Esophagus muscularis mucosa (tissue), 4 donors: Measurements from ENCODE around the gene B9D1. TPM values are rescaled to one million over a fixed set of nuclear protein-coding genes. Genes with fewer than 3 reads are reported as not detected.

Experiments
- DNase-seq: peaks from one replicate; pipeline ENCODE4 v3.0.0-alpha.2; 2017; ENCODE audit errors: extremely low spot score
- H3K27ac ChIP-seq, 4 donors: fragments of 200-600 bp; sonication (generic); replicated peaks in 1 of 4; 1 replicate in 3 of 4; 2 replicates in 1 of 4; pipeline ENCODE4 v1.5.1; 2016 to 2019; ENCODE audit warnings: mild to moderate bottlenecking in 1 of 4
- H3K27me3 ChIP-seq, 4 donors: fragments of 200-600 bp; sonication (generic); one replicate each; pipeline versions ENCODE4 v1.5.1 to v1.6.0; 2016 to 2019
- H3K36me3 ChIP-seq, 4 donors: fragments of 200-600 bp; sonication (generic); one replicate each; pipeline ENCODE4 v1.5.1; 2016 to 2019
- H3K4me1 ChIP-seq, 4 donors: fragments of 200-600 bp; sonication (generic); one replicate each; pipeline ENCODE4 v1.5.1; 2016 to 2019
- H3K4me3 ChIP-seq, 4 donors: fragments of 200-600 bp; sonication (generic); 1 replicate in 2 of 4; 2 replicates in 2 of 4; pipeline ENCODE4 v1.5.1; 2016 to 2019; ENCODE audit warnings: mild to moderate bottlenecking in 4 of 4, moderate library complexity in 1 of 4
- H3K9me3 ChIP-seq, 4 donors: fragments of 200-600 bp; sonication (generic); 1 replicate in 3 of 4; 2 replicates in 1 of 4; pipeline ENCODE4 v1.5.1; 2016 to 2019
- EP300 ChIP-seq: sonication (generic); formaldehyde crosslinking; IDR thresholded peaks from one replicate; pipeline ENCODE4 v1.6.1; 2017; ENCODE audit warnings: antibody characterized with exemption
- POLR2A ChIP-seq: fragments of 450-650 bp; IDR thresholded peaks from one replicate; pipeline ENCODE4 v1.6.1; 2017; ENCODE audit warnings: antibody characterized with exemption, moderate library complexity, mild to moderate bottlenecking, low read depth
- POLR2AphosphoS5 ChIP-seq, 2 donors: sonication (generic); formaldehyde crosslinking; IDR thresholded peaks; one replicate each; pipeline ENCODE4 v1.6.1; 2017; ENCODE audit warnings: antibody characterized with exemption in 2 of 2
- WGBS: methylation state at CpG from one replicate; pipeline ENCODE4 v1.1.5; 2018; 5-methylcytosine and 5-hydroxymethylcytosine counted together
- intact Hi-C: fragments of 100-400 bp; cut with DNase I; formaldehyde crosslinking; loops from one replicate; pipeline ENCODE4 v1.15.1; 2023
- total RNA-seq, 4 donors: library from RNA; depleted of rRNA; stranded (reverse); fragments of >200 nt; gene quantifications; one replicate each; pipeline versions ENCODE4 v1.1.0 to v1.2.1, GENCODE V29; 2016
- TF ChIP-seq, protein P1 (sequence below), 3 experiments: fragments of 200-600 bp in 2 of 3; fragments of 450-650 bp in 1 of 3; sonication (generic) in 2 of 3; IDR thresholded peaks; one replicate each; pipeline ENCODE4 v1.5.1; 2017 to 2019; ENCODE audit warnings: antibody characterized with exemption in 3 of 3, mild to moderate bottlenecking in 2 of 3, moderate library complexity in 1 of 3

Gene B9D1
- total RNA-seq, 4 donors from 2014 or later, result 9.5 to 13.8 (median 9.9) TPM

DNA sequence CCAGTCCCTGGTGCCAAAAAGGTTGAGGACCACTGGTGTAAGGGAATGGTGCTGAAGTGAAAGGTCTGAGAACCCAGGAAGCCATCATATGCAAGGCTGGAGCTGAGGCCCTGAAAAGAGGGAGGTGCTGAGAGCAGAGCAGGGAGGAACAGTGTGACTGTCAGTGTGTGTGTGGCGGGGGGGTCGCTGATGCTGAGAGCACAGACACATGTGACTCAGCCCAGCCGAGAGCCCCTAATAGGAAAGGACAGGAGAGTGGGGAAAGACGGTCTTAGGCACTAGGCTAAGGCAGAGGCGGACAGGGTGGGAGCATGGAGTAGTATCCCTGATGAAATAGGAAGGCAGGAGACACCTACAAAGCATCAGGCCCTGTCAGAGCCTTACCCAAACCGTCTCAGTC, 1.2 kb downstream of the B9D1 start:
- peaks cover 0 to 19% (median 6%) of the 10 kb centered on the region in 4 donors for H3K36me3 ChIP-seq
- H3K9me3 ChIP-seq, result no peaks in the 10 kb centered on the region
- H3K27ac ChIP-seq, result peak overlapping the region in 1 of 4 donors; percentile 87
- intact Hi-C loops, result loop anchor here (10.0 kb wide), 2 partner anchors 143 to 403 kb away; no protein-coding TSS in a partner anchor
- 75% methylated on average over 6 of the region's 6 CpGs for WGBS
- no peaks in the 10 kb centered on the region for H3K27me3 ChIP-seq
- TF ChIP-seq POLR2A (no peak), POLR2AphosphoS5 (IDR thresholded peaks at IDR 0.05) (no peak)
- TF ChIP-seq, protein P1, sequence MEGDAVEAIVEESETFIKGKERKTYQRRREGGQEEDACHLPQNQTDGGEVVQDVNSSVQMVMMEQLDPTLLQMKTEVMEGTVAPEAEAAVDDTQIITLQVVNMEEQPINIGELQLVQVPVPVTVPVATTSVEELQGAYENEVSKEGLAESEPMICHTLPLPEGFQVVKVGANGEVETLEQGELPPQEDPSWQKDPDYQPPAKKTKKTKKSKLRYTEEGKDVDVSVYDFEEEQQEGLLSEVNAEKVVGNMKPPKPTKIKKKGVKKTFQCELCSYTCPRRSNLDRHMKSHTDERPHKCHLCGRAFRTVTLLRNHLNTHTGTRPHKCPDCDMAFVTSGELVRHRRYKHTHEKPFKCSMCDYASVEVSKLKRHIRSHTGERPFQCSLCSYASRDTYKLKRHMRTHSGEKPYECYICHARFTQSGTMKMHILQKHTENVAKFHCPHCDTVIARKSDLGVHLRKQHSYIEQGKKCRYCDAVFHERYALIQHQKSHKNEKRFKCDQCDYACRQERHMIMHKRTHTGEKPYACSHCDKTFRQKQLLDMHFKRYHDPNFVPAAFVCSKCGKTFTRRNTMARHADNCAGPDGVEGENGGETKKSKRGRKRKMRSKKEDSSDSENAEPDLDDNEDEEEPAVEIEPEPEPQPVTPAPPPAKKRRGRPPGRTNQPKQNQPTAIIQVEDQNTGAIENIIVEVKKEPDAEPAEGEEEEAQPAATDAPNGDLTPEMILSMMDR (IDR thresholded peaks at IDR 0.05), result no peak
- H3K4me1 ChIP-seq, result peaks cover 10 to 22% (median 19%) of the 10 kb centered on the region in 4 donors
- DNase-seq, result no peak
- H3K4me3 ChIP-seq, result no peak overlapping the region

DNA sequence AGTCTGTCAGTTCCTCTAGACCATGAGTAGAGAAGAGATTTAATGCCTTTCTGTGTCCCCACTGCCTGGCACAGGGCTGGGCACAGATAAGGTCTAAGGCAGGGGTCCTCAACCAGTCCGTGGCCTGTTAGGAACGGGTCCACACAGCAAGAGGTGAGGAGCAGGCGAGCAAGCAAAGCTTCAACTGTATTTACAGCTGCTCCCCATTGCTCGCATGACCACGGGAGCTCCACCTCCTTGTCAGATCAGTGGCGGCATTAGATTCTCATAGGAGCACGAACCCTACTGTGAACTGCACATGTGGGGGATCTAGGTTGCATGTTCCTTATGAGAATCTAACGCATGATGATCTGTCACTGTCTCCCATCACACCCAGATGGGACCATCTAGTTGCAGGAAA, 1.8 kb downstream of the B9D1 start:
- DNase-seq, result no peak
- Histone ChIP-seq H3K4me1 (peaks cover 10 to 22% (median 19%) of the 10 kb centered on the region in 4 donors), H3K9me3 (no peaks in the 10 kb centered on the region), H3K4me3 (no peak overlapping the region), H3K27me3 (no peaks in the 10 kb centered on the region), H3K27ac (no peak overlapping the region), H3K36me3 (peaks cover 0 to 22% (median 6%) of the 10 kb centered on the region in 4 donors)
- 93% methylated on average over 8 of the region's 8 CpGs for WGBS
- TF ChIP-seq POLR2A (no peak), EP300 (no peak), POLR2AphosphoS5 (IDR thresholded peaks at IDR 0.05) (no peak)
- TF ChIP-seq, protein P1 (IDR thresholded peaks at IDR 0.05), result no peak
- intact Hi-C loops, result loop anchor here (10.0 kb wide), 2 partner anchors 144 to 404 kb away; no protein-coding TSS in a partner anchor

DNA sequence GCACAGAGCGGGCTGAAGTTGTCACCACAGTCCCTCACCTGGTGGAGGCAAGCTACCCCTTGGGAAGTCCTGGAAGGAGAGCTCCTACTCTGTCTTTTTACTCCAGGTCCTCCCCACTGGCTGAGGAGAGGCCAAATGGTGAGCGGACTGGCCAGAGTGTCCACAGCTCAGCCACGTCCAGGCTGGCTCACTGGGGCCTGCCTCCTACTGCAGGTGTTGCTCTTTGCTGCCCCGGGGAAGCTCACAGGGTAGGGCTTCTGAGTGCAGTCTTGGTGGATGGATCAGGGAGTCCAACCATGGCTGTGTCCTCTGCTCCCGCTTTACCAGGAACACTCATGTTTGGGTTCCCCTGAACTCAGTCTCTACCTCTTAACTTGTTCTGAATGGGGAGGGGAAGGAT, 2.7 kb downstream of the B9D1 start:
- DNase-seq, result no peak
- Histone ChIP-seq H3K9me3 (no peaks in the 10 kb centered on the region), H3K4me1 (peaks cover 10 to 22% (median 19%) of the 10 kb centered on the region in 4 donors), H3K27me3 (no peaks in the 10 kb centered on the region), H3K27ac (no peak overlapping the region), H3K4me3 (no peak overlapping the region), H3K36me3 (peaks cover 0 to 22% (median 6%) of the 10 kb centered on the region in 4 donors)
- intact Hi-C loops, result loop anchor here (10.0 kb wide), 2 partner anchors 145 to 405 kb away; no protein-coding TSS in a partner anchor
- WGBS, result 94% methylated on average over 5 of the region's 5 CpGs
- no peak for TF ChIP-seq POLR2AphosphoS5 (IDR thresholded peaks at IDR 0.05)
- TF ChIP-seq, protein P1 (IDR thresholded peaks at IDR 0.05), result no peak
- TF ChIP-seq EP300, result no peak
- no peak for TF ChIP-seq POLR2A

DNA sequence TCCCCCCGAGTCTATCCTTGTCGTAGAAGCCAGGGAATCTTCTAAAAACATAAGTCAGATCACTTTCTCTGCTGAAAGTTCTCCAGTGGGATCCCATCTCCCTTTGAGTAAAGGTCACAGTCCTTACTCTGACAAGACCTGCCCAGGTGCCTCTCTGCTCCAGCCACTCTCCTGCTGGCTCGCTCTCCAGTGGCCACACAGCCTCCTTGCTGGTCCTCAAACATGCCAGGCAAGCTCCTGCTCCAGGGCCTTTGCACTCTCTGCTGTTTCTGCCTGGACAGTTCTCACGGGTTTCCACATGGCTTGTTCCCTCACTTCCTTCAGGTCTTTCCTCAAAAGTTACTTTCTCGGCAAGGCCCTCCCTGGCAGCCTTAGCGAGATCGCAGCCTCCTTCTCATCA, 3.4 kb downstream of the B9D1 start:
- Histone ChIP-seq H3K4me1 (peaks cover 10 to 22% (median 19%) of the 10 kb centered on the region in 4 donors), H3K27me3 (no peaks in the 10 kb centered on the region), H3K36me3 (peaks cover 0 to 22% (median 6%) of the 10 kb centered on the region in 4 donors), H3K4me3 (no peak overlapping the region), H3K9me3 (no peaks in the 10 kb centered on the region), H3K27ac (no peak overlapping the region)
- 76% methylated on average over 7 of the region's 7 CpGs for WGBS
- intact Hi-C loops, result no loop called here
- DNase-seq, result no peak
- TF ChIP-seq POLR2AphosphoS5 (IDR thresholded peaks at IDR 0.05), result no peak
- TF ChIP-seq, protein P1 (IDR thresholded peaks at IDR 0.05), result no peak

DNA sequence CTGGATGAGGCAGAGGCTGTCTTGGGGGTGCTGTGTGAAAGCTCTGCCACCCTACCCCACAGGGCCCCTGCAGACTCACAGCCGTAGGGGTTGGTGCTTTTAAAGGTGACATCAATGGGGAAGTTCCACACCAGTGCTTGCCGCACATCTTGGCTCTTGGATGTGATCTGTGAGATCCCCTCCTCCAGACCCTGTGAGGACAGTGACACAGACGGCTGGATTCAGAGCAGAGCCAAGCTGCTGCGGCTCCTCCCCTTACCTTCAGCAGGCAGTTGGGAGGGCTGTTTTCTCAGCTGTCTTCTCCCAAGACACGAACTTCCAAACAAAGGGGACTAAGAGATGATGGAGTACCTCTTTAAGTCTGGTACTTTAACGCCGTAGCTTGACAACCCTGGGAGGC, 4.8 kb downstream of the B9D1 start:
- WGBS, result 85% methylated on average over 6 of the region's 7 CpGs
- Histone ChIP-seq H3K27ac (no peak overlapping the region), H3K9me3 (no peaks in the 10 kb centered on the region), H3K4me1 (peaks cover 7 to 13% (median 12%) of the 10 kb centered on the region in 4 donors), H3K36me3 (peaks cover 0 to 22% (median 6%) of the 10 kb centered on the region in 4 donors), H3K4me3 (no peak overlapping the region), H3K27me3 (no peaks in the 10 kb centered on the region)
- no peak for DNase-seq
- intact Hi-C loops, result no loop called here
- TF ChIP-seq POLR2A (no peak), EP300 (no peak), POLR2AphosphoS5 (IDR thresholded peaks at IDR 0.05) (no peak)
- TF ChIP-seq, protein P1 (IDR thresholded peaks at IDR 0.05), result no peak
